IMR-90 (cell line): ENCODE data around the gene DNAJC4.
A peak's percentile ranks its signal among the peaks of the same experiment; 100 is the strongest.

Experiments used
- BHLHE40 ChIP-seq: fragments of 150-350 bp; IDR thresholded peaks from 2 replicates; pipeline ENCODE4 v1.6.1; 2016; ENCODE audit warnings: mild to moderate bottlenecking, low read depth, low read length
- CEBPB ChIP-seq: IDR thresholded peaks from 2 replicates; pipeline ENCODE4 v1.6.1; 2012; ENCODE audit warnings: low read depth, low read length, improper control_type of control experiment
- ELK1 ChIP-seq: fragments of 150-350 bp; IDR thresholded peaks from 2 replicates; pipeline ENCODE4 v1.6.1; 2016; ENCODE audit warnings: low read depth, mild to moderate bottlenecking, low read length, moderate library complexity, borderline replicate concordance
- FOS ChIP-seq: fragments of 150-350 bp; IDR thresholded peaks from 2 replicates; pipeline ENCODE4 v1.6.1; 2016; ENCODE audit warnings: low read depth, low read length
- POLR2A ChIP-seq: IDR thresholded peaks from 2 replicates; pipeline ENCODE4 v1.6.1; 2012; ENCODE audit warnings: mild to moderate bottlenecking, low read depth, low read length
- RAD21 ChIP-seq: IDR thresholded peaks from 2 replicates; pipeline ENCODE4 v1.6.1; 2012; ENCODE audit warnings: low read length, improper control_type of control experiment
- RFX5 ChIP-seq: IDR thresholded peaks from 2 replicates; pipeline ENCODE4 v1.8.0; 2012; ENCODE audit warnings: low read depth, mild to moderate bottlenecking, low read length, moderate library complexity
- TF ChIP-seq, protein P1 (sequence below): conservative IDR thresholded peaks from 2 replicates; pipeline ENCODE4 v1.5.1; 2012; ENCODE audit warnings: mild to moderate bottlenecking, low read depth, low read length, improper control_type of control experiment

DNA sequence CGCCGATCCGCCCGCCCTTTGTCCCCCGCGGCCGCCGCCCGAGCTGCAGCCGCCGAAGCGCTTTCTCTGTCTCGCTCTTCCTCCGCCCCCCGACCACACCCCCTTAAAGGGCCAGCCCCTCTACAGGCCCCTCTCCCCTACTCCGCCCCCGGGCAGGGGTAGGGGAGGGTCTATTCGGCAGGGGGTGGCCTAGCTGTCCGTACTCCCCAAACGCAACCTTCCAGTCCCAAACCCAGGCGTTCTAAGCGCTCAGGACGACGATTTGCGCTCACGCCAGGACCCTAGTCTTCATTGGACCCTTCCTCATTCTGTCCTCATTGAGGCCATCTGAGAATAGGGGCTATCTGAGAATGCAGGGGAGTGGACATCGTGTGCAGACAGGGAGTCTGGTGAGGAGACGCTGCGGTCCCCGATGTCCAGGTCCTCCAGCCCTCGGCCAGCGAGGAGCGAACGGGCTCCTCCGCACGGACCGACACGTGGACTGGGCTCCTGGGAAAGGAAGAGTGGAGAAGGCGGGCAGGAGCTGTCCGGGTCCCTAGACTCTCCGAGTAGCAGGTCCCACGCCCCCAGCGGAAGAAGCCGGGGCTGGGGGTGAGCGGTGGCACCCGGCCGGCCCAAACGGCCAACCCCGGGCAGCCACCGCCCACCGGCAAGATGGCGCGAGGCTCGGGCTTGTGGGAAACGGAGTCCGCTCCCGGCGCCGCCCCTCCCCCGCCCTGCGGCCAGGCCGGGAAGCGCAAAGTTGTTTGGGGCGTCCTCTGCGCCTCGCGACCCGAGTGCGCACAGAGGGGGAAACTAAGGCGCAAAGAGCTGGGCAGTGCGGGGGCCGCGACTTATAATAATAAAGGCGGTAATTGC is 16.8 kb downstream of the DNAJC4 start, which contains the start of gene PPP1R14B:
- TF ChIP-seq POLR2A (peak; percentile 72; the same call in 1 of the 2 replicates), RFX5 (no peak), RAD21 (no peak), CEBPB (no peak), FOS (no peak), ELK1 (no peak), BHLHE40 (0 out of 2 replicates have a peak, but pooled peaks have one; percentile 35)
- TF ChIP-seq, protein P1, sequence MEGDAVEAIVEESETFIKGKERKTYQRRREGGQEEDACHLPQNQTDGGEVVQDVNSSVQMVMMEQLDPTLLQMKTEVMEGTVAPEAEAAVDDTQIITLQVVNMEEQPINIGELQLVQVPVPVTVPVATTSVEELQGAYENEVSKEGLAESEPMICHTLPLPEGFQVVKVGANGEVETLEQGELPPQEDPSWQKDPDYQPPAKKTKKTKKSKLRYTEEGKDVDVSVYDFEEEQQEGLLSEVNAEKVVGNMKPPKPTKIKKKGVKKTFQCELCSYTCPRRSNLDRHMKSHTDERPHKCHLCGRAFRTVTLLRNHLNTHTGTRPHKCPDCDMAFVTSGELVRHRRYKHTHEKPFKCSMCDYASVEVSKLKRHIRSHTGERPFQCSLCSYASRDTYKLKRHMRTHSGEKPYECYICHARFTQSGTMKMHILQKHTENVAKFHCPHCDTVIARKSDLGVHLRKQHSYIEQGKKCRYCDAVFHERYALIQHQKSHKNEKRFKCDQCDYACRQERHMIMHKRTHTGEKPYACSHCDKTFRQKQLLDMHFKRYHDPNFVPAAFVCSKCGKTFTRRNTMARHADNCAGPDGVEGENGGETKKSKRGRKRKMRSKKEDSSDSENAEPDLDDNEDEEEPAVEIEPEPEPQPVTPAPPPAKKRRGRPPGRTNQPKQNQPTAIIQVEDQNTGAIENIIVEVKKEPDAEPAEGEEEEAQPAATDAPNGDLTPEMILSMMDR: 0 out of 2 replicates have a peak, but pooled peaks have one; percentile 1
